GM21576 (cell line): ENCODE data around the gene OR7G3.

Source experiments
- ATAC-seq: cut with Tn5 transposase; IDR thresholded peaks from one replicate; pipeline ENCODE4 v1.9.1; 2021; ENCODE audit warnings: mild to moderate bottlenecking, moderate library complexity; ENCODE audit not compliant: unreplicated experiment

The OR7G3 gene

DNA sequence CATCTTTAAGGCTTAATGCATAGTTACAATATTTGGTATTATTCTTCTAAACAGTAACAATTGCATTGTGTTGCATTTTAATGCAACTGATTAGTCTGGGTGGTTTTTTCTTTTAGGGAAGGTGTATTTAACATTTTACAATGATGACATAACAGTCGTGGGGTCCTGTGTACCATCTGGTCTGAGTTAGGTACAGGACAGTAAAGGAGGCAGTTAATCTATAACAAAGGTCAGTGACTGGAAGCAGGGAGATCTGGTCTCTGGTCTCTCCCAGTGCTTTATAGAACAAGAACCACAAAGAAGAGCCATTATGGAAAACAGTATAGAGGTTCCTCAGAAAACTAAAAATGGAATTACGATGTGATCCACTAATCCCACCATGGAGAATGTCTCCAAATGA, 16.8 kb downstream of the OR7G3 start:
- no peak for ATAC-seq

DNA sequence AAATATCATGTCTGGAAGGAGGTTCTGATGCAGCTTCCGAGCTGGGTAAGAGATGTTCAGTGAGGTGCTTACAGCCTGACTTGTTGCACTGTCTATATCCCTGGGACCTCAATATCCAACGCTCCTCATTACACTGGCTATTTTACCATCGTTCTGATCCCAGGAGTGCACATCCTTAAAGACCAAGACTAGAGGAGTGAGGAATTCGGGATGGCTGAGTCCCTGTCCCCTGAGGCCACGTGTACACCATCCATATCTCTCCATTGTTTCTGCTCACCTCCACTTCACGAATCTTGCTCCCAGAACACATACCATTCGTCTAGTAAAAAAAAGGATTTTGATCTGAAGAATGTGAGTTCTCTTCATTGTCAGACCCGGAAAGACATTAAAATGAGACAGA, 19.4 kb downstream of the OR7G3 start, which contains the start of gene OR7G2:
OR7G2 (minus strand) TSS at position 101 of the 400 bp plus-strand sequence. CDS start 4,232 bp downstream, outside the sequence.
- no peak for ATAC-seq

DNA sequence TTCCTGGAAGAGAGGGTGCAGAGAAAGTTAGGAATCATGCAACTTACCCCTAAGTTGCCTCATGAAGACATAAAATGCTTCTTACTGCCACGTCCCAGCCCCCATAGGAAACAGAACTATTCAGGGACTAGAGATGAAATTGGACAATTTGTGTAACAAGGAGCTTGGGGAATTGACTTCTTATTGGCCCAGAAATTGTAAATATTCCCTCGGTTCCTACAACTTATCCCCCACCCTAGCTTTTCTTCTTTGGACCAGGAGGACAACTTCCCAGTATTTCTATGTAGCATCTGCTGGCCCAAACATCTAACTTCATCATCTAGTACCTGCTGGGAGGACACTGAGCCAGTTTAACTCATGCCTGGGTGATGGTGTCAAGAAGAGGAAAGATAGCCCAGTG, 40.0 kb downstream of the OR7G3 start, which contains the start of gene OR1M1:
OR1M1 (plus strand) TSS at position 301 of the 400 bp plus-strand sequence. CDS start 6,184 bp downstream, outside the sequence.
- ATAC-seq: no peak

DNA sequence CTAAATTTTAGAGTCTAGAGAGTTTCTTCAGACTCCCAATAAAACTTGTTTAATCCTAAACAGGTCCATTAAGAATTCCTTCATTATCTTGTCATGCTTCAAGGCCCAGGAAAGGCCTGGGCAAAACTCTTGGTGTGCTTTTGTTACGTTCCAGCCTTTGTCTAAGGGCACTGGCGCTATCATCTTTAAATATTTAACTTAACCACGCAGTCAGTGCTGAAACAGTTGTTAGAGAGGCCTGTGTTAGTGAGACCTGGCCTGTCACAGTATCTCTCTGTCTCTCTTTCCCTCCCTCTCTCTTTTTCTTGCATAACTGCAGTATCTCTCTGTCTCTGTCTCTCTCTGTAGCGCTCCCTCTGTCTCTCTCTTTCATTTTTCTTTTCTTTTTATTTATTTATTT, 48.1 kb downstream of the OR7G3 start:
- no peak for ATAC-seq

DNA sequence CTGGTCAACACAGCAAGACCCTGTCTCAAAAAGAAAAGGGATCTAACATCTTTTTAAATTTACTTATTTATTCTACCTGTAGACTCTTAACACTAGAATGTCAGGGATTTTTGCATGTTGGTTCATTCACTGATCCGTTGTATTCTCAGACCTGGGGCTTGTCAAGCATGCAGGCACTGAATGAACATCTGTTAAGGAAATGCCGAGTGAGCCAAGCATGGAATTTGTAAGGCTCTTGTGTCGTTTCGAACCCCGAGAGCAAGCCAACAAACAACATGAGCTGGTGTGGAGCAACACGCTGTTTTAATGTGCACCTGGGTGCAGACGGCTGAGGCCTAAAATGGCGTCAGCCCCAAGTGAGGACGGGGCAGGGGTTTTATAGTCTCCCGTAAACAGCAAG, 49.8 kb downstream of the OR7G3 start:
- ATAC-seq: no peak
